GM03348 (cell line): ENCODE measurements around the gene TMEM255A.

Experiments
- DNase-seq: peaks from one replicate; pipeline ENCODE4 v3.0.0; 2012; ENCODE audit warnings: low spot score

Gene TMEM255A

DNA sequence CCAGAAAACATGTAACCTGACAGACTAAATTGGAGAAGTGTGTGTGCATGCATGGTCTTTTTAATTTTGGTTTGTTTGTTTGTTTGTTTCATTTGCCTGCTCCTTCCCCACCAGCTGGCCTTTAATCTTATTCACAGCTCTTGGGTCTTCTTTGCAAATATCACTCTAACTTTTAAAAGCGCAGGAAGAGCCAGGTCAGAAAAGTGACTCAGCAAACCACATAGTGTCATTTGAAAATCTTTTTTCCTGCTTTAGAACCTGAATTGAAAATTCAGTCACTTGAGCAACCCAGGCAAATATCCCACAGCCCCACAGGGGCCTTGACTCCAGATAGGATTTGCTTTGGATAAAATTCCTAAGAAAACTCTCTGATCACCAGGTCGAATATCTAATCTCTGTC lies 4.6 kb downstream of the TMEM255A start:
- DNase-seq, result no peak

DNA sequence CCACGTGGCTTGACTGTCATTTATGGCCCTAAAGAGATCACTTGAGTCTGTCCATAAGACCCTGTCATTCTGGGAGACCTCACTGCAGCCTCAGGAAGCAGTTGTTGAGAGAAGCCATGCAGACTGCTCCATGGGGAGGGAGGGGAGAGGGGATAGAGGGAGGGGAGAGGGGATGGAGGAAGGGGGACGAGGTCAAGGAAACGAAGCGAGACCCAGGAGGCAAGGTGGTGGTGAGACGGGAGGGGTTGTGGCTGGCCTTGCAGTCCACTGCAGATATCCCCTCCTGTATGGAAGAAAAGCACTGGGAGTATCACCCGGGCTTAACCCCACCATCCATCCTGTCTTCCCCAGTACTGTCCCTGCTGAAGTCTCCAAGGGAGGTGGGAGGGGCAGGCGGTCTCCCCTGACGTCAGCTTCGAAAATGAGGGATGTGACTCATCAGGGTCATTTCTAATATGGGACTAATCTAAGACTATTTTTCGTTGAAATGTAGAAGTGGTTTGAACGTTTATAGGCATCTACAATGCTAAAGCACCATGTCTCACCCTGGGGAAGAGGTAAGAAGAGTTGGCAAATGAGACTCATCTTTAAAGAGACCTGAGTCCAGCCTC lies 5.6 kb downstream of the TMEM255A start:
- no peak for DNase-seq

DNA sequence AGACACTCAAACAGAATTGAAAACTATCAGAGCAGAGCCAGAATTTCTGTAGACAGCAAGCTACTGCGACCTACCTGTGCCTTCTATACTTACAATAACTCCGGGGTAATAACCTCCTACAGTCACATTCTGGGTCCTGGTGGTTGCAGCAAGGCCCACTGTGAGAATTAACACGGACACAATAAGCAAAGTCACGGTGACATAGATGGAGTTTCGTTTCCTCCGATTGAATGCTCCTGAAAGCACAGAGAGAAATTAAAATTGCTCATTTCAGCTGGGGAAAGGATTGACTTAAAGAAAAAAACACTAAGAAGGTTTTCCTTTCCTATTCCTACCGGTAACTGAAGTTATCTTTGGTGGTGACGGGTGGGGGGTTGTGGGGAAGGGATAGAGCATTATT lies 7.0 kb downstream of the TMEM255A start:
- no peak for DNase-seq

DNA sequence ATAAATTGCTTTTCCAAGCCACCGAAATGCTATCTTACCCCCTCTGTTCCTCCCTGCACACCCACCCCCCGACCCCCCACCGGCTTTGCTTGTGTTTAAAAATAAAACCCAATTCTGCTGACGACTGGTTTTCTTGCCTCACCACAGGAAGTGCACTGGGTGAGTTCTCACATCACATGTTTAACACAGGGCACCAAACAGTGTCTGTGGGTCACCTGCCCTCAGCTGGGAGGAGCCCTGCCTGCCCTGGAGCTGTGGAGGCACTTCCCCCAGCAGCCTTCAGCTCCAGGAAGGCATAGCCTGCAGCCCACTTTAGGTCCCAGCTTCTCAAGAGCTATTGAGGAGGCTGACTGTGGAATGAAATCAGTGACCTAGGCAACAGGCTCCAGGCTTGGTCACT lies 8.8 kb downstream of the TMEM255A start:
- no peak for DNase-seq

DNA sequence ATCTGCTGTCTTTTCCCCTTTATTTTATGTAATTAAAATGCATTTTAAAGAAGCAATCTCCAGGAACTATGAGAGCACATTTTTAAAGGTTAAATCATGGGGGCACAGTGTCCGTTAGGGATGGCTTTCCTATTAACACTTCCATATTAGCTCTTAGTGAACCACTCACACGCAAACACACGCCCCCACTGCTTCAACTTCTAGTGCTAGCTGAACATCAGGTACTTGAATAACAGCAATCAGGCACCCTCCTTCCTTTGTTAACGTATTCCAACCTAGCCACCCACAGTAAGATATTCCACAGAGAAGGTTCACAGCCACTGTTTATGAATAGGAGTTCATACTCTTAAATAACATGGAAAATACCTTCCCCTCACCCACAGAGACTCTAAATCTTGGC lies 9.3 kb downstream of the TMEM255A start:
- no peak for DNase-seq

DNA sequence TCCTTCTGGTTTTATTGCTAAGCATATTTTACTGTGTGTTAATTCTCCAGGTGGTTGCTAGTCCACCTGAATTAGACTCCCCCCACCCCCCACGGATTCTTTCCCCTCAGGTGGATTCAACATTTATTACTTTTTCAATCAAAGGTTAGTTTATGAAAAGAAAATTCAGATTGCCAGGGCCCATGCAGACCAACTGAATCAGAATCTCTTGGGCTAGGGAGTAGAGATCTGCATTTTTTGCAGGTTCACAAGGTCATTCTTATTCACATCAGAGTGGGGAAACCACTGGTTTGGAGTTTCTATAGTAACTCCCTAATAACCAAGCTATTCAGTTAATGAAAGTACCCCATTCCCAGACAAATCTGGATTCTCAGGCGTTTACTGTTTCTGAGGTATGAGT lies 9.8 kb downstream of the TMEM255A start:
- DNase-seq, result no peak

DNA sequence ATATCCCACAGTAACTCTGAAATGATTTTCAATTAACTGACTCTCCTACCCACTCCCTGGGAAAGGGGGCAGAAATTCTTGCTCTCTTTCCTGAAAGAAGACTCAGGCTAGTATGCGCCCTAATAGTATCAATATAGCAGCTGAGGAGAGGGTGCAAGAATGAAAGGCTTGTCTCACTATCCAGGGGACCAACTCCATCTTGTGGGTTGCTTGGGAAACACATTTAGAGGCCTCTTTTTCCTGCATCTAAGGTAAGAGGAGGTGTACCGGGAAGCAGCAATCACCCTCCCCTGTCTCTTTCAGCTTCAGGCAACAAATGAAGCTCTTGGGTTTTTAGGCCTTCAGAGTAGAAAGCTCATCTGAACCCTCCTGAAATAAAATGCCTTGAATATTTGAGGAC lies 11.3 kb downstream of the TMEM255A start:
- DNase-seq, result no peak

DNA sequence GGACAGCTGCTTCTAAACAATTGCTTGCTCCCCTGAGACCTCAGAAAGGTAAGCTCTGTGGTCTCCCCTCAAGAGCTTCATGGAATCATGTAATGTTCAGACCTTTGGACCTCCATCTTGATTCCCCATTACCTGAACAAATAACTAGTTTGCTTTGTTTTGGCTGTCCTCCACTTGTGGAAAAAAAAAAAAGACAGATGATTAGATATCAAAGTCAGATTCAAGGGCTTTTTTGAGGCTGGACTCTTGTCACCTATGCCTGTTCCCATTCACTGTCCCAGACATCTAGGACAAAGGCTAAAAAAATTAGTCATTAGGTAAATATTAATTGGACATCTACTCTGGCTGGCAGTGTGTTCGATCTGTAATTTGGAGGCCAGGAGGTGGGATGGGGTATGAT lies 13.3 kb downstream of the TMEM255A start:
- DNase-seq, result no peak

DNA sequence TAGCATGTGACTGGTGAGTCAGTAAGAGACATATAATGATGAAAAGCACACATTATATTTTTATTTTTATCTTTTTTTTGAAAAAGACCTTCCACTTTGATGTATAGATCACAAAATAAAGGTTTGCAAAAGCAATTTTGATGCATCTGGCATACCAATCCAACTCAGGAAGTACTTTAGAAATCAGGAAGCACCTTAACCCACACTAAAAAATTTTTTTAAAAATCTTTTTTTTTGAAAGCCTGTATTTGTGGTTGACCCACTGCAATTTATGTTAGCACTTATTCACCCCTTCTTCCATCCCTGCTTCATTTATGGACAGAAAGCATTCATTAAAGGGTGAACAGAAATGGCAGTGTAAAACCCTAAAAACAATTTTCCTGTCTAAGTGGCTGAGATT lies 16.6 kb downstream of the TMEM255A start:
- no peak for DNase-seq

DNA sequence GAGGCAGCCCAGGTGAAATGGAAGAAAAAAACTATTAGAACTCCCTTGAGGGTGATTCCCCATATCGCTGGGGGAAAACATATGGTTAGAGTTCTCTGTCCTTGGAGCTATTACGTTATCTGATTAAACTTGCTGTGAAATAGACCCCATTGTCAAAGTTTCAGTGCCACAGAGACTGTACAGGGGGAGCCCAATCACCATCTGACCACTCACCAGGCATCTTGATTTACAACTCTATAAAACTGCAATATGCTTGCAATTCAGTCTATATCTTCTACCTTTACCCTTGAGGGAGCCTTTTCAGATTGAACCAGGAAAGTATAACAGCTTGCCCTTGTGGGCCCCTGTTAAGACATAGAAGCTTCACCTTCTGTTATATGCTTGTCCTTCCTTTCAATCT lies 18.2 kb downstream of the TMEM255A start:
- no peak for DNase-seq

DNA sequence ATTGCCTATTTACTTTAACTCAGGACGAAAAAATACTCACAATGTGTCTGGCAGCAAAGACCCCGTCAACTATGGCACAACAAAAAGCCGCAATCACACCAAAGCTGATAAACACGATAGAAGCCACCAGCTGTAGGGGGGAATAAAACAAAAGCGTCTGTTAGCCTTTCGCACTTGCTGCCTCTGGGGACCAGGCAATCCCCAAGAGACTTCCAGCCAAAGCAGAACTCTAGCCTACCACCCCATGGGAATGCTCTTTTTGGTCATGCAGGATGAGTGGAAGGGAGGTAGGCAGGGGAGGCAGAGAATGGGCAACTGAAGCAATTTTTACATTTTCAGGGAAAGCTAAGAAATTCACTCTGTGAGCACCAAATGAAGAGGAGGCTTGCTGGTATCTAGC lies 20.1 kb downstream of the TMEM255A start:
- DNase-seq, result no peak

DNA sequence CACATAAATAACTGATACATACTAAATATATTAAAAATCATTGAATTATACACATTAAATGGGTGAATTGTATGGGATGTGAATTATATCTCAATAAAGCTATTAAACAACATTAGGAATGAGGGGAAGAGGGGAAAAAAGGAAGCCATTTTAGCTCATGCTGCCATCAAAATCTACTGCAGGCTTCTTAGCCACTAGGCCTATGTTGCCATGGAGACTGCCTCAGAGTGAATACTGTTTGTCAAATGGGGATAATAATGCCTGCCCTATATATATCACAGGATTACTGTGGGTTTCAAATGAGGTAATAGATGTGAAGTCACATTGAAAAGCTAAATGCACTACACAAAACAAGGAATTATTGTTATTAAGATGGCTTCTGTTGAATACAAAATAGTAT lies 21.2 kb downstream of the TMEM255A start:
- no peak for DNase-seq

DNA sequence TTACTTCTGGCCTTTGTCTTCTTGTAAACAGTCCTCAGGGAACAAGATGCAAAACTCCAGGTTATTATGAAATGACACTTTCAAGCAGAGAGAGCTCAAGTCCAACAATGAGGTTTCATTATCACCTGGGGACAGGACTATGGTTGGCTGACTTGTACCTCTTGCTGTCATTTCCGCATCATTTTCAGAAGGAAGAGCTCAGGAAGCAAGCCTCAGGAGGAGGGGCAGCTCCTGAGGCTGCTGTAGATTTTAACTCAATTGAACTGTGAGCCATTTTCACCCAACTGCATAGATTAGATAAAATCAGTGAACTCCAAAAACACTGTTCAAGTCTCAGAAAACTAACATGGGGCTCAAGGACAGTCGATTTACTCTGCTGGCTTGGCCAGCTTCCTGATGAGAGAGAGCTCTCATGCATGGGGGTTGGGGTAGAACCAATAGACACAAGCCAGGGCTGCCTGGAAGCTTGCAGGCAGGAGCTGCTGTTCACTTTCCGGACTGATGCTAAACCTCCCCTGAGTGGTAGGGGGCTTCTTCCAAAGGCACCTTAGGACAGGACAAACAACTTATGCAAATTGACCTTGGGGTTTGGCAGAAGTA lies 23.6 kb downstream of the TMEM255A start:
- DNase-seq, result no peak

DNA sequence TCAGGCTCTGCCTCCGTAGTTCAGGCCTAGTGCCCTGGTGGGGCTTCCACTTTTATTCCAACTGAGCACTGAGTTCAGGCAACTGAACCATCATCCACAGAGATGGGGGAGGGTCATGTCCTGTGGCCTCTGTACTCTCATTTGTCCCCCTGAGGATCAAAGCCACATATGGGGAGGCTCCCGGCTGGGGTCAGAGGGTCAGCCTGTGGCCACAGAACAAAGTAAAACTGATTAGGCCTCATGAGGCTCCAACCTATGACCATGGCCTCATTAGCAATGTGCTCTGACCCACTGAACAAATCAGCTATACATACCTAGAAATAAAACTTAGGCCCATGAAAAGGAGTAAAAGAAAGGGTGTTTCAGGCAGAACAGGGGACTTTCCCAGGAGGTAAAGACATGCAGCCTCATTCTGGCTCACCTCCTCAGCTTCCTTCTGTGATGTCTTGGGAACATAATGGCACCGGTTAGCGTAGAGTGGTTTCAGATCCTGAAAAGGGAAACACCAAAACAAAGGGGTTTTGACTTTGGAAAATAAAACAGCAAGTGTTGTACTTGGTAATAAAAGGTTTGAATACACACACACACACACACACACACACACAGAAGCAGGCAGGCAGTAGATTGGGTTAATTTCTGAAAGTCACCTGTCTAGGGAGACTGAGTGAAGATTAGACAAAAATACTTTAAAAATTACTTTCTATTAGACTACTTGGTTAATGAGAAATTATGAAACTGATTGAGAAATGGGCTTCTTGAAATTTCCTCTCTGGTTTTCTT lies 24.3 kb downstream of the TMEM255A start:
- DNase-seq, result no peak

DNA sequence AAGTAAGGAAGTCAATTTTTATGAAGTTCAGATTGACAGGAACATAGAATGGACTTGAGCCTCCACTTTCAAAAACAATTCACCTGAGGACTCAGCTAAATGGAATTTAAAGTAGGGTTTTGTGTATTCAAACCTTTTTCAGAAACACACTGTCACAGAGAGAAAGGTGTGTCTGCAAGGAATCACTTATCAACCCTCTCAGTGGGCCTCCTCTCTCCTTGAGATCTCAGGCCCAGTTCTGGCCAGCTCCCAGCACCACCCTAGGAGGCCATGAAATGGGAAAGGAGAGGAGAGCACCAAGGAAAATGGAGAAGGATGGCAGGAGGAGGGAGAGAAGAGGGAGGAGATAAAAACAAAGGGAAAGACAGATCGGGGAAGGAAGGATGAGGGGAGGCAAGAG lies 28.6 kb downstream of the TMEM255A start:
- no peak for DNase-seq

DNA sequence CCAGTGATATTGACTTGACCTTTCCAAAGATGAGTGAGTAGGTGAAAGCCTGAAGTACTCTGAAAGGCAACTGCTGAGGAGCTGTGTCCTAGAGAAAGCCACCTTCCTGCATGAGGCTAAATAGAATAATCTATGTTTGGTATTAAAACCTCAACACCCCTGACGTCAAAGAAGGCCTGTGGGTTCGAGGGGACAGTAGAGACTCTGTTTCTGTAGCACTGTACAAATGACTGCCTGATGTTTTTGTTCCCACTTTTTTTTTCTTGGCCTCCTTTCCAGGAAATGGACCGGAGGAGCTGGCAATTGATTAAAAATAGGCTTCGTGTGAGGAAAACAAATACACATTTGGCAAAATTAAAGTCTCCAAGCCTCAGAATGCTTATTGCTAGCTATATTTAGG lies 29.5 kb downstream of the TMEM255A start:
- no peak for DNase-seq

DNA sequence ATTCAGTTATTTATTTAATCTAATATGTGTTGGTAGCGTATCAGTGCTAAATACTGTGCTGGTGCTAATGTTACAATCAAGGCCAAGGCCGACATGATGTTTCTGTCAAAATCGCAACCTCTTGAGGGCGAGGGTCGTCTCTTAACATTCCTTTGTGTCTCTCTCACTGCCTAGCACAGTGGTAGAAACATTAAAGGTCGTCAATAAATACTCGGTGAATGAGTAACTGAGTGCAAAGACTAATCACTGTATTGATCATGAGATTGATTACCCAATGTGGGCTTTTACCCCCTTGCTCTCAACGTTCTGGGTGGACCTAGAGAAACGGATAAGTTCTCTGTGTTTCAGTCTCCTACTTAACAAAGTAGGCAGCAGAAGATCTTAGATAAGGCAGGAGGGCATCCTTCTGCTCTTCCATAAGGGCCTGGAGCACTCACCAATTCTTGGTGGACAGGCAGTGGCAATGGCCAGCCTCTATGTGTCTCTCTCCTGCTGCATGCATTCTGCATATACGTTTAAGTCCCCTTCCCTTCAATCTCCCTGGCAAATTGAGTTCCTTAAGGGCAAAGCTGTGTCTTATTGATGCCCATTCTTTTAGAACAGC lies 30.1 kb downstream of the TMEM255A start:
- DNase-seq, result no peak

DNA sequence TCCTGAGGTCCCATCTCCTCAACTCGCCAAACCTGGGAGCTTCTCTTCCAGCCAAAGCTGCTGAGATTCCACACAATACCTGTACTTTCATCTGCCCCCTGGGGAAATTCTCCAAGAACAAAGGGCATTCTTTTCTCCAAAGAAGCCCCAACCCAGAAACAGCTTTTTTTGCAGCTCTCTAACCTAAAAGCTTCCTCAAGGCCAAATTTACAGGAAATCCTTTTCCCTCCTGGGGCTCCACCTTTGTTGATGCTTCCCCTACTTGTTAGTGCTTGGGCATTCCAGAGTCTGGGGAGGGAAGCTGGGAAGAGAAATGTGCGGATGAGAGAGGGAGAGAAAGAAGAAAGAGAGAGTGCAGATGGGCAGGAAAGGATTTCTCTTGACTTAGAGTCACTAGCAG lies 36.3 kb downstream of the TMEM255A start:
- no peak for DNase-seq

DNA sequence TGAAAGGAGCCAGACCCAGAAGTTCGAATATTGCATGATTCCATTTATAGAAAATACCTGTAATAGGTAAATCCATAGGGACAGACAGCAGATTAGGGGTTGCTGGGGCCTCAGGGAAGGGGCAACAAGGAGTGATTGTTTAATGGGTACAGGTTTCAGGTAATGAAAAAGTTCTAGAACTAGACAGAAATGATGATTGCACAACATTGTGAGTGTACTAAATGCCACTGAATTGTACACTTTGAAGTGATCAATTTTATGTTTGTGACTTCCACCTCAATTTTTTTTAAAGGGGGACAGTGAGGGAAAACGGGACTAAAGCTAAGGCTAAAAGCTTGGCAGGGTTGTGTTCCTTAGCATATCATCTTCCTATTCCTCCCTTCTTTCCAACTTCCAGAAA lies 37.1 kb downstream of the TMEM255A start:
- no peak for DNase-seq

DNA sequence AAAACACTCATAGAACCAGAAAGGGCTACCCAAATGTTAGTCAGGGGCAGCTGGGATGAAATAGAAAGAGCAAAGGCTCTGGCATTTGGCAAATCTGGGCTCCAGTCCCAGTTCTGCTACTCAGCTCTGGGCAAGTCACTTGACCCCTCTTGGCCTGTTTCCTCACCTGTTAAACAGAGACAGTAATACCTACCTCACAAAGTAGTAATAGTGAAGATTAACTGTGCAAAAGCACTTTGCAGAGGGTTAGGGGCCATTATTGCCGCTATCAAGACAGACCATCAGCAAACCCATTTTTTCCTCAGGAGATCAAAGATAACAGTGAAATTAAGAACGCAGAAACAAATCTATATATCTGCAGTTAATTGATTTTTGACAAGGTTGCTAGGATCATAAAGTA lies 40.0 kb downstream of the TMEM255A start:
- DNase-seq, result no peak

DNA sequence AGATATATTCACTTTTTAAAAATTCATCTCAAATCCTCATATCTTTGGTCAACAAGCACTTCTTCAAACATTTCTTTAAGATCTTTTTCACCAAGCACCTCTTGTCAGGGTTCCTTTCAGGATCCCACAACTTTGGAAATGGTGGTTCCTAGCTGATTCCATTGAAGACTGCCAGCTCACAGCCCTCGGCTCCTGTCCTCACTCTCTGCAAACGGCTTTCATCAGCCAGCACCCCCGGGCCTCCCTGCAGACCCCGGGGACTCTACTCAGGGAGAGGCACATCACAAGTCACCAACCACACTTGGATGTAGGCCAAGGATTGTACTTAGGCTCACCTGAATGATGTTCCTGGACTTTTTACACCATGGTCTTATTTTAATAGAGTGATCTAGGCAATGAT lies 40.7 kb downstream of the TMEM255A start:
- no peak for DNase-seq

DNA sequence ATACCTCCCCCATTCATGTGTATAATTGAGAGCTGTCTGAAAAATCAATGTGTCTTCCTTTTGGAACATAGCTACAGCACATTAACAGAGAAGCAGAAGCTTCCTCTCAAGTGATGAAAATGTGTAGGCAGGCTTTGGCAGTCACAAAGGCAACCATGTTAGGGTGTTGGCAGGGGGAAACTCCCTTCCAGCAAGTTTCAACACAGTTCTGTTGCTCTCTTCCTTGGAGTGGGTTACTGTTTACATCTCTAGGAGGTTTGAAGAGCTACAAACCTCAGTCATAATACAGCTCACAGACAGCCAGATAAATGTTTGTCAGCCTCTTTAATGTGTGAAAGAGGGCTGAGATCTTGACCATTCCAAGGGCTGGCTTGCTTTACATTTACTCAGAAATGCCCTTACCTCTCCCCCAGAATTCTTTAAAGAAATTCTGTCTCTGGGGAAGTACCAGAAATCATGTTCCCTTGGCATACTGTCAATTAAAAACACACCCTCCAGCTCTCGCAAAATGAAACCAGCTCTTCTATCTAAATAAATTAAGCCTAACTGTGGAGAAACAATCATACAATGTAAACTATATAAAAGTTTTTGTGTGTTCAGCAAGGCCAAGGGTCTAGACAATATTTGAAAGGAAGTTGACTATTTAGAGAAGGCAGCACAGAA lies 41.8 kb downstream of the TMEM255A start:
- DNase-seq, result peak; percentile 3

DNA sequence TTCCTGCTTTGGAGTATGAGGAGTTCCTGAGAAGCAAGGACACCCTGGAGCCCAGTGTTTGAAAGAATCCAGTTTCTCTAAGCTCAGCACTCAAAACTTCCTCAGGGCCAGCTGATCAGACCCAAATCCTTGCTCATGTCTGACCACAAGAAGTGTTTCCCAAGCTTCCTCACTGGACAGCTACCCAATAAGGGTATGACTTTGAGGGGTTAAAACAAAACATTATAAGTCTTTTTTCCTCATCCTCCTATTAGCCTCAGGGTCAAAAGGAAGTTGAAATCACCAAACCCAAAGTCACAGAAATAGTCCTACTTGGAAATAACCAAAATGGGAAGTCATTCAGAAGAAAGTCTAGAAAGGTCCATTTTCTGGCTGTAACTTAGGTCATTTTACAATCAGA lies 46.9 kb downstream of the TMEM255A start:
- DNase-seq, result no peak
